GM23338 (cell line): ENCODE results near the gene ALCAM.

ENCODE experiments used
- CREB1 ChIP-seq: fragments of 250-450 bp; sonication (Bioruptor Pico); IDR thresholded peaks from 2 replicates; pipeline ENCODE4 v1.5.0; 2020; ENCODE audit warnings: low read depth, mild to moderate bottlenecking, moderate library complexity
- EZH2 ChIP-seq: fragments of 200-600 bp; sonication (generic); IDR thresholded peaks from one replicate; pipeline ENCODE4 v1.8.0; 2017; ENCODE audit warnings: antibody characterized with exemption, mild to moderate bottlenecking, low read depth; ENCODE audit not compliant: unreplicated experiment
- EZH2phosphoT487 ChIP-seq: fragments of 200-600 bp; sonication (generic); IDR thresholded peaks from one replicate; pipeline ENCODE4 v1.8.1; 2018; ENCODE audit warnings: antibody characterized with exemption; ENCODE audit not compliant: unreplicated experiment
- JUNB ChIP-seq: IDR thresholded peaks from one replicate; pipeline ENCODE4 v1.6.1; 2016; ENCODE audit warnings: antibody characterized with exemption; ENCODE audit not compliant: unreplicated experiment
- NANOG ChIP-seq: IDR thresholded peaks from 2 replicates; pipeline ENCODE4 v1.6.1; 2016; ENCODE audit warnings: antibody characterized with exemption, borderline replicate concordance
- POLR2AphosphoS5 ChIP-seq: IDR thresholded peaks from 2 replicates; pipeline ENCODE4 v1.6.1; 2016; ENCODE audit warnings: antibody characterized with exemption, low read depth
- TF ChIP-seq, protein P1 (sequence below), 2 experiments: fragments of 200-600 bp in 1 of 2; sonication (generic) in 1 of 2; conservative IDR thresholded peaks; 2 replicates each; pipeline versions ENCODE4 v1.5.1 to v1.6.1; 2016 to 2017; ENCODE audit warnings: antibody characterized with exemption in 2 of 2, low read depth in 2 of 2, mild to moderate bottlenecking in 2 of 2, moderate library complexity in 1 of 2
- TF ChIP-seq, protein P2 (sequence below): IDR thresholded peaks from one replicate; pipeline ENCODE4 v1.6.1; 2018; ENCODE audit warnings: antibody characterized with exemption; ENCODE audit not compliant: unreplicated experiment

DNA sequence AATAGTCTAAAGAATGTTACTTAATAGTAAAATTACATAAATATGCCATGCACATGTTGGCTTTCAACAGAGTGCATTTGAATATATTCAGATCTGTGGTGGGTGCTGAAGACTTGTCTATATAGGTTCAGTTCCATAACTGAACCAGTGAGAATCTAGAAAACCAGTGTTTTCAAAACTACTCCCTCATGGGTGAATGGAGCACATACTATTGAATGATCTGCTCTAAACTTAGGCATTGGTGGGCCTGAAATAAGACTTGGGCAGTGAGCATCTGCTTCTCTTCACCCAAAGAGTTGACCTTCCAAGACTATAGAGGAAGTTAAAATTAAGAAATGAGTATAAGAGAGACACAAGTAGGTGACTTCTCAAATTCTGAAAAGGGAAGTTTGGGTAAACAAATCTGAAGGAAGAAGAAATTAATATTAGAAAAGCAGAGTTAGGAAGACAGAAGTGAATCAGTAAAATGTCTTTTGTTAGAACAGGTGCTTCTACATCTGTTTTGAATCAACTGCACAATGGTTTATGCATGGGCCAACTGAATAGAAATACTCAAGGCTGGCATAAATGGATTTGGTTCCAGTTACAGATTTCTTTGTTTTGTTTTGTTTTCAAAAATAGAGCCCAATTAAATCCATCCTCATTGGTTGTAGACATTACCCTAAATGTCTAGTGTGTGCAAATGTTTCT, 19.3 kb downstream of the ALCAM start:
- TF ChIP-seq EZH2, result no peak
- TF ChIP-seq, protein P1, sequence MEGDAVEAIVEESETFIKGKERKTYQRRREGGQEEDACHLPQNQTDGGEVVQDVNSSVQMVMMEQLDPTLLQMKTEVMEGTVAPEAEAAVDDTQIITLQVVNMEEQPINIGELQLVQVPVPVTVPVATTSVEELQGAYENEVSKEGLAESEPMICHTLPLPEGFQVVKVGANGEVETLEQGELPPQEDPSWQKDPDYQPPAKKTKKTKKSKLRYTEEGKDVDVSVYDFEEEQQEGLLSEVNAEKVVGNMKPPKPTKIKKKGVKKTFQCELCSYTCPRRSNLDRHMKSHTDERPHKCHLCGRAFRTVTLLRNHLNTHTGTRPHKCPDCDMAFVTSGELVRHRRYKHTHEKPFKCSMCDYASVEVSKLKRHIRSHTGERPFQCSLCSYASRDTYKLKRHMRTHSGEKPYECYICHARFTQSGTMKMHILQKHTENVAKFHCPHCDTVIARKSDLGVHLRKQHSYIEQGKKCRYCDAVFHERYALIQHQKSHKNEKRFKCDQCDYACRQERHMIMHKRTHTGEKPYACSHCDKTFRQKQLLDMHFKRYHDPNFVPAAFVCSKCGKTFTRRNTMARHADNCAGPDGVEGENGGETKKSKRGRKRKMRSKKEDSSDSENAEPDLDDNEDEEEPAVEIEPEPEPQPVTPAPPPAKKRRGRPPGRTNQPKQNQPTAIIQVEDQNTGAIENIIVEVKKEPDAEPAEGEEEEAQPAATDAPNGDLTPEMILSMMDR (conservative IDR thresholded peaks at IDR 0.05; ENCODE audit: low read depth in 2 of 2), result no peak
- TF ChIP-seq POLR2AphosphoS5, result no peak
- TF ChIP-seq NANOG, result no peak
- TF ChIP-seq CREB1, result no peak
- TF ChIP-seq JUNB, result no peak
- TF ChIP-seq, protein P2, sequence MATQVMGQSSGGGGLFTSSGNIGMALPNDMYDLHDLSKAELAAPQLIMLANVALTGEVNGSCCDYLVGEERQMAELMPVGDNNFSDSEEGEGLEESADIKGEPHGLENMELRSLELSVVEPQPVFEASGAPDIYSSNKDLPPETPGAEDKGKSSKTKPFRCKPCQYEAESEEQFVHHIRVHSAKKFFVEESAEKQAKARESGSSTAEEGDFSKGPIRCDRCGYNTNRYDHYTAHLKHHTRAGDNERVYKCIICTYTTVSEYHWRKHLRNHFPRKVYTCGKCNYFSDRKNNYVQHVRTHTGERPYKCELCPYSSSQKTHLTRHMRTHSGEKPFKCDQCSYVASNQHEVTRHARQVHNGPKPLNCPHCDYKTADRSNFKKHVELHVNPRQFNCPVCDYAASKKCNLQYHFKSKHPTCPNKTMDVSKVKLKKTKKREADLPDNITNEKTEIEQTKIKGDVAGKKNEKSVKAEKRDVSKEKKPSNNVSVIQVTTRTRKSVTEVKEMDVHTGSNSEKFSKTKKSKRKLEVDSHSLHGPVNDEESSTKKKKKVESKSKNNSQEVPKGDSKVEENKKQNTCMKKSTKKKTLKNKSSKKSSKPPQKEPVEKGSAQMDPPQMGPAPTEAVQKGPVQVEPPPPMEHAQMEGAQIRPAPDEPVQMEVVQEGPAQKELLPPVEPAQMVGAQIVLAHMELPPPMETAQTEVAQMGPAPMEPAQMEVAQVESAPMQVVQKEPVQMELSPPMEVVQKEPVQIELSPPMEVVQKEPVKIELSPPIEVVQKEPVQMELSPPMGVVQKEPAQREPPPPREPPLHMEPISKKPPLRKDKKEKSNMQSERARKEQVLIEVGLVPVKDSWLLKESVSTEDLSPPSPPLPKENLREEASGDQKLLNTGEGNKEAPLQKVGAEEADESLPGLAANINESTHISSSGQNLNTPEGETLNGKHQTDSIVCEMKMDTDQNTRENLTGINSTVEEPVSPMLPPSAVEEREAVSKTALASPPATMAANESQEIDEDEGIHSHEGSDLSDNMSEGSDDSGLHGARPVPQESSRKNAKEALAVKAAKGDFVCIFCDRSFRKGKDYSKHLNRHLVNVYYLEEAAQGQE, result no peak
- TF ChIP-seq EZH2phosphoT487, result no peak
